Measurements from ENCODE around the gene EXOC2. TPM values are rescaled to one million over a fixed set of nuclear protein-coding genes. Genes with fewer than 3 reads are reported as not detected.

The EXOC2 gene
- total RNA-seq, 1 donor from 2014 or later: 29.8 TPM

DNA sequence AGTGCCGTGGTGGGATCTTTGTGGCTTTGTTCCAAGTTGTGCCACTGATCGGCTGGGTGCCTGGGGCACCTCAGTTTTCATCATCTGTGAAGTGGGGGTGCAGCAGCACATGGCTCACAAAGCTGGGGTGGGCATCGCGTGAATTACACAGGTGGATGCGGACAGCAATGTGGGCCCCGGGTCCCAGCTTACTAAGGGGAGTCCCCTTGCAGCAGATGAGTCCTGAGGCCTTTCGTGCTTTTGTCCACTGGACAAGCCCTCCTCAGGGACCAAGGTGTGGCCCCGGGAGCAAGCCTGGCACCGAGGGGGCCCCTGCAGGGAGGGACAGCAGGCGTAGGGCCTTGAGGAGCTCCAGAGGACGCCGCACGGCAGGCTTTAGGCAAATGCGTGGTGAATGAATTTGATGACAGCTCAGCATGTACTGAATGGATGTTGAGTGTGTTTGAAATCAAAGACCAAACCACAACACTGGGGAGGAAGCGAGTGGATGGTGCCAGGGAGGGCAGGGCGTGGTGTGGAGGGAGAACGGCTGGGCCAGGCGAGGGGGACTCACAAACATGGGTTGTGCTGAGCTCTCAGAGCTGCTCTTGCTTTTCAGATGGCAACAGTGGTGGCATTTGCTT is 248.2 kb downstream of the EXOC2 start:
- POLR2A ChIA-PET: no interaction called here
- intact Hi-C loops (cut with micrococcal nuclease): no loop called here
- Mint-ChIP-seq H3K27ac (no peak overlapping the region), H3K27me3 (no peaks in the 10 kb centered on the region), H3K4me3 (no peak overlapping the region), H3K9me3 (no peaks in the 10 kb centered on the region), H3K4me1 (peaks cover 14% of the 10 kb centered on the region), H3K36me3 (ENCODE audit: low read depth) (no peaks in the 10 kb centered on the region)
- TF ChIP-seq, protein P1, sequence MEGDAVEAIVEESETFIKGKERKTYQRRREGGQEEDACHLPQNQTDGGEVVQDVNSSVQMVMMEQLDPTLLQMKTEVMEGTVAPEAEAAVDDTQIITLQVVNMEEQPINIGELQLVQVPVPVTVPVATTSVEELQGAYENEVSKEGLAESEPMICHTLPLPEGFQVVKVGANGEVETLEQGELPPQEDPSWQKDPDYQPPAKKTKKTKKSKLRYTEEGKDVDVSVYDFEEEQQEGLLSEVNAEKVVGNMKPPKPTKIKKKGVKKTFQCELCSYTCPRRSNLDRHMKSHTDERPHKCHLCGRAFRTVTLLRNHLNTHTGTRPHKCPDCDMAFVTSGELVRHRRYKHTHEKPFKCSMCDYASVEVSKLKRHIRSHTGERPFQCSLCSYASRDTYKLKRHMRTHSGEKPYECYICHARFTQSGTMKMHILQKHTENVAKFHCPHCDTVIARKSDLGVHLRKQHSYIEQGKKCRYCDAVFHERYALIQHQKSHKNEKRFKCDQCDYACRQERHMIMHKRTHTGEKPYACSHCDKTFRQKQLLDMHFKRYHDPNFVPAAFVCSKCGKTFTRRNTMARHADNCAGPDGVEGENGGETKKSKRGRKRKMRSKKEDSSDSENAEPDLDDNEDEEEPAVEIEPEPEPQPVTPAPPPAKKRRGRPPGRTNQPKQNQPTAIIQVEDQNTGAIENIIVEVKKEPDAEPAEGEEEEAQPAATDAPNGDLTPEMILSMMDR (IDR thresholded peaks at IDR 0.05): no peak
- CTCF ChIA-PET: interaction anchor here (1.0 kb wide), 1 partner anchor 9 kb away, joined by 3 read pairs; no protein-coding TSS in a partner anchor
- ATAC-seq (ENCODE audit: low read depth) (no peak), DNase-seq (no peak)

DNA sequence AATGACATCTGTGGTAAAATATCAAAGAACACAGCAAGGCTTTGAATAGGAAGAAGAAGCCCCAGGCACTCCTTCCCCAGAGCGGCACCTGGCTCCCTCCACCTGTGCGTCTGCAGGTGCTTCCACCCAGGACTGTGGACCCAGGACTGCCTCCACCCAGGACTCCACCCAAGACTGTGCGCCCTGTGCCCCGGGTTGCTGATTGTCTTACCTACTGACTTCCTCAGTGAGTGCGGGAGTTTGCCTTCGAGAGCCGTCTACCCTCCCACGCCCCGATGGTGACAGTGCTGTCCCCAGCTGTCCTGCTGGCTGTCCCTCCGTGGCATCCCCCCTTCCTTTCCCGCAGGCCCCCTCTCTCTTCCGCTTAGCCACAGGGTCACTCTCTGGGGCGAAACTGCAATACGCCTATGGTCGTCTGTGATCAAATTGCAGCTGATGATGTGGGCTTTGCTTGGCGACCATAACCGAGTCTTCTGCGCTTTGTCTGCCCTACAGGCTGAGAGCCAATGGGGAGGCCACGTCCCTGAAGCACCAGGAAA is 249.2 kb downstream of the EXOC2 start:
- intact Hi-C loops (cut with micrococcal nuclease): no loop called here
- TF ChIP-seq, protein P1 (IDR thresholded peaks at IDR 0.05): no peak
- ChIA-PET POLR2A (no interaction called here), CTCF (interaction anchor here (1.0 kb wide), 1 partner anchor 8 kb away, joined by 3 read pairs; no protein-coding TSS in a partner anchor)
- Mint-ChIP-seq H3K27ac (no peak overlapping the region), H3K4me3 (no peak overlapping the region), H3K9me3 (no peaks in the 10 kb centered on the region), H3K27me3 (no peaks in the 10 kb centered on the region), H3K36me3 (ENCODE audit: low read depth) (no peaks in the 10 kb centered on the region), H3K4me1 (peaks cover 14% of the 10 kb centered on the region)
- DNase-seq (no peak), ATAC-seq (ENCODE audit: low read depth) (no peak)

DNA sequence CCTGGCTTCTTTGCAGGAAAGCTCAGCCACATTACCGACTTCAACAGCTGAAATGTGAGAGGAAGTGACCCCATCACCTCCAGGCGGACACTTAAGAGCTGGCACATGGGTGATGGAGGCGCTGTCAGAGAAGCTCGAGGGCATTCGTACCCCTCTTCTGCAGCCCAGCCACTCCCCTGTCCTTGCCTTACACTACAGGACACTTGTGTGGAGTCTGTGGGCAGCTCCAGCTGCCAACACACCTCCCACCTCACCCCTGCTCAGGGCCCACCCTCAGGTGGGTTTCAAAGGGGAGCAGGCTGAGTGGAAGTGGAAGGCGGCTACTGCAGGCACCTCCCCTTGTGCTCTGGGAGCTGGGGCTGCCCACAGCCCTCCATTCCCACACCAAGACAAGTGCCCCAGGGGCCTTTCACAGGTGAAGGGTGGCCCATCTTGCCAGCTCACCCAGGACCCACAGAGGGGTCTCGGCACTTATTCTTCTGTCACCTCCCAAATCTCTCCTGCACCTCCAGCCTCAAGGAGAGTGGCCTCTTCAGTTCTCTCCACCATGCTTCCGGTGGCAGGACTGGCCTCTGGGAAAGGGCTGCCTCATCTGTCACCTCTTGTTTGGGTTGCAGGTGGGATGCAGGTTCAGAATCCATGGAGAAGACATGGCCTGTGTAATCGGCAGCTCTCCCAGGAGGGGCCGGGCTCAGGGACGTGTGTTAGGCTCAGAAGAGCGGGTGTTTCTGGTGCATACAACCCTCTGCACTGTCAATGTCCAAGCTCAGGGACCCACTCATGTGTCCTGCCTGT is 251.6 kb downstream of the EXOC2 start:
- intact Hi-C loops (cut with micrococcal nuclease): no loop called here
- no peaks in the 10 kb centered on the region for H3K9me3 Mint-ChIP-seq
- DNase-seq (no peak), ATAC-seq (ENCODE audit: low read depth) (no peak)
- ChIA-PET POLR2A (interaction anchor here (0.6 to 1.1 kb wide), 3 partner anchors 42 to 217 kb away, joined by 3 to 7 read pairs (median 4); no protein-coding TSS in a partner anchor), CTCF (no interaction called here)
- peaks cover 2% of the 10 kb centered on the region for H3K4me1 Mint-ChIP-seq
- no peak overlapping the region for H3K27ac Mint-ChIP-seq
- TF ChIP-seq, protein P1 (IDR thresholded peaks at IDR 0.05): no peak
- H3K4me3 Mint-ChIP-seq: no peak overlapping the region
- H3K36me3 Mint-ChIP-seq (ENCODE audit: low read depth): no peaks in the 10 kb centered on the region
- no peaks in the 10 kb centered on the region for H3K27me3 Mint-ChIP-seq

DNA sequence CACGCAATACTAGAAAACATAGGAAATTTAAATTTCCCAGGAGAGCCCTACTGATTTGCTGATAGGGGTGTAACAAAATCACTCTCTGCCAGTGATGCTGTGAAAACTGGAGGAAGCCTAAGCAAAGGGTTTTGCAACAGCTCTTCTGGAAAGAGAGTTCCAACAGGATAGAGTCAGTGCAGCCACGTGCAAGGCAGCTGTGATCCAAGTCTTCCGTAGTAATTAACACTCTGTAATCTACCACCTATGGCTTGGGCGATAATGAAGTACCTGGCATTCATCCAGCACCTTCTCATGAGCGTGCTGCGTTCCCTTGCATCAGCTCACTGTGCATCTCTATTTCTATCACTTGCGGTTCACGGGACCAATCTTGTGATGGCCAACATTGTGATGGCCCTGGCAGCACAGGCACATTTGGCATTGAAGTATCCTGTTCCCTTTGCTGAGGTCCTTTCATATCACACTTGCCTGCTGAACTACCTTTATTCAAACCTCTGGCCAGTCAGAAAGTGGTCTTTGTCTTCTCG is 253.2 kb downstream of the EXOC2 start:
- Mint-ChIP-seq H3K4me3 (no peak overlapping the region), H3K4me1 (peaks cover 7% of the 10 kb centered on the region), H3K27me3 (no peaks in the 10 kb centered on the region), H3K27ac (no peak overlapping the region), H3K36me3 (ENCODE audit: low read depth) (no peaks in the 10 kb centered on the region), H3K9me3 (no peaks in the 10 kb centered on the region)
- intact Hi-C loops (cut with micrococcal nuclease): no loop called here
- POLR2A ChIA-PET: no interaction called here
- DNase-seq: no peak
- ATAC-seq (ENCODE audit: low read depth): no peak
- CTCF ChIA-PET: no interaction called here
- TF ChIP-seq, protein P1 (IDR thresholded peaks at IDR 0.05): no peak

DNA sequence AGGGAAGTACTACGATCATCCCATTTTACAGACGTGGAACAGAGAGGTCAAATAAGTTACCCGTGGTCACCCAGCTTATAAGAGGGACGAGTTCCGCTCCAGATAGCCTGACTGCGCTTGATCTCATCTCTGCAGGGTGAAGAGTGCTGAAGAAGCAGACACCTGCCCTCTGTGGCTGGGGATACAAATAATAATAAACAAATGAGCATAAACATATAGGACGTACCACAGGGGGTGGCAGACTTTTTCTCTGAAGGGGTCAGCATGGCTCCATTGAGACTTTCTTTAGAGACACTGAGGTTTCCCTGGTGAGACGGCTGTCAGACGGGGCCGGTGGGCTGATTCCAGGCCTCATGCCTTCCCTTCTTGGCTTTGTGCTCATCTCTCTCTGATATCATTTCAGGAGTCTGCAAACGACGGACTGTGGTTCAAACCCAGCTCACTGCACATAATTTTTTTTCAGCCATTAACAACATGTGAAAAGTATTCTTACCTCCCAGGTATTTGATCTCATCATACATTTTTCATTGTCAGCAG is 254.2 kb downstream of the EXOC2 start:
- DNase-seq (no peak), ATAC-seq (ENCODE audit: low read depth) (no peak)
- CTCF ChIA-PET: no interaction called here
- no peaks in the 10 kb centered on the region for H3K27me3 Mint-ChIP-seq
- no peak overlapping the region for H3K27ac Mint-ChIP-seq
- H3K9me3 Mint-ChIP-seq: no peaks in the 10 kb centered on the region
- TF ChIP-seq, protein P1 (IDR thresholded peaks at IDR 0.05): no peak
- H3K4me3 Mint-ChIP-seq: no peak overlapping the region
- intact Hi-C loops (cut with micrococcal nuclease): no loop called here
- POLR2A ChIA-PET: interaction anchor here (0.6 kb wide), 1 partner anchor 12 kb away, joined by 3 read pairs; no protein-coding TSS in a partner anchor
- H3K4me1 Mint-ChIP-seq: peaks cover 15% of the 10 kb centered on the region
- no peaks in the 10 kb centered on the region for H3K36me3 Mint-ChIP-seq (ENCODE audit: low read depth)
